HEK293T (cell line): ENCODE data around the gene RBM4B.

Experiments used
- CTCF ChIA-PET: fragments of 350-600 bp; formaldehyde crosslinking; extraction: SDS; loops from one replicate; lab custom pipeline; 2021; ENCODE audit warnings: antibody characterized with exemption, inconsistent platforms; lab: Yijun Ruan, JAX
- POLR2A ChIA-PET: fragments of 350-600 bp; formaldehyde crosslinking; extraction: SDS; loops from one replicate; lab custom pipeline; 2020; ENCODE audit warnings: antibody characterized with exemption, inconsistent platforms; lab: Yijun Ruan, JAX
- DNase-seq: peaks from one replicate; pipeline ENCODE4 v3.0.0; 2012; ENCODE audit warnings: mixed read lengths; ENCODE audit errors: extremely low spot score
- ARNT ChIP-seq: fragments of 450-650 bp; IDR thresholded peaks from 2 replicates; pipeline ENCODE4 v1.6.1; 2017; ENCODE audit warnings: mild to moderate bottlenecking
- BHLHE40 ChIP-seq: fragments of 450-650 bp; IDR thresholded peaks from 2 replicates; pipeline ENCODE4 v1.6.1; 2016; ENCODE audit warnings: mild to moderate bottlenecking, moderate library complexity, borderline replicate concordance
- CTBP1 ChIP-seq: fragments of 450-650 bp; IDR thresholded peaks from 2 replicates; pipeline ENCODE4 v1.6.1; 2016; ENCODE audit warnings: borderline replicate concordance
- ELF4 ChIP-seq: fragments of 450-650 bp; IDR thresholded peaks from 2 replicates; pipeline ENCODE4 v1.6.1; 2017; ENCODE audit warnings: antibody characterized with exemption
- FOXA1 ChIP-seq: fragments of 450-650 bp; IDR thresholded peaks from 2 replicates; pipeline ENCODE4 v1.6.1; 2016; ENCODE audit warnings: mild to moderate bottlenecking
- FOXM1 ChIP-seq: fragments of 450-650 bp; IDR thresholded peaks from 2 replicates; pipeline ENCODE4 v1.6.1; 2017; ENCODE audit warnings: mild to moderate bottlenecking, borderline replicate concordance
- HDGF ChIP-seq: fragments of 450-650 bp; IDR thresholded peaks from 2 replicates; pipeline ENCODE4 v1.6.1; 2017; ENCODE audit warnings: antibody characterized with exemption, borderline replicate concordance
- L3MBTL2 ChIP-seq: fragments of 450-650 bp; conservative IDR thresholded peaks from 2 replicates; pipeline ENCODE4 v1.6.1; 2016; ENCODE audit warnings: mild to moderate bottlenecking
- LEF1 ChIP-seq: fragments of 450-650 bp; IDR thresholded peaks from 2 replicates; pipeline ENCODE4 v1.6.1; 2017; ENCODE audit warnings: mild to moderate bottlenecking, borderline replicate concordance
- NFRKB ChIP-seq: fragments of 450-650 bp; IDR thresholded peaks from 2 replicates; pipeline ENCODE4 v1.6.1; 2016; ENCODE audit warnings: mild to moderate bottlenecking, moderate library complexity
- SP1 ChIP-seq: fragments of 450-650 bp; IDR thresholded peaks from 2 replicates; pipeline ENCODE4 v1.6.1; 2017
- SUZ12 ChIP-seq: fragments of 450-650 bp; IDR thresholded peaks from 2 replicates; pipeline ENCODE4 v1.6.1; 2016; ENCODE audit warnings: mild to moderate bottlenecking
- TARDBP ChIP-seq: fragments of 450-650 bp; IDR thresholded peaks from 2 replicates; pipeline ENCODE4 v1.6.1; 2016
- ZNF384 ChIP-seq: fragments of 450-650 bp; IDR thresholded peaks from 2 replicates; pipeline ENCODE4 v1.6.1; 2016
- TF ChIP-seq, protein P1 (sequence below): fragments of 450-650 bp; IDR thresholded peaks from 2 replicates; pipeline ENCODE4 v1.6.1; 2016

Gene RBM4B

DNA sequence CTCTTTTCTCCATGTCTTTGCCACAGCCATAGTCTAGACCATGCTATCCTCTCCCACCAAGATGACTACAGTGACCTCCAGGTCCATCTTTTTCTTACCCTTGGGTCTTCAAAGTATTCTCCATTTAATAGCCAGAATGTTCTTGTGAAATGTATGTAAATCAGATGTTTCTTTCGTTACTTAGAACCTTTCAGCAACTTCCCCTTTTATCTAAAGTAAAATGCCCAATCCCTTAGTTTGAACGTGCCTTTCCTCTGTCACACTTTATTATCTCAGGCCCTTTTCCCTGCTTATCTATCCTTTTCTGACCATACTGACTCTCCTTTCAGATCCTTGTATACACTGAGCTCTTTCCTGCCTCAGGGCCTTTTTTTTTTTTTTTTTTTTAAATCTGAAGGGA lies 17.9 kb downstream of the RBM4B start:
- CTCF ChIA-PET, result interaction anchor here (0.6 kb wide), 1 partner anchor 32 kb away, joined by 3 read pairs; no protein-coding TSS in a partner anchor
- no peak for DNase-seq
- POLR2A ChIA-PET, result interaction anchor here (0.9 to 1.1 kb wide), 2 partner anchors 17 to 18 kb away, joined by 3 to 4 read pairs; partner anchors contain the start of gene RBM4B
- no peak for TF ChIP-seq NFRKB
- TF ChIP-seq LEF1, result no peak
- TF ChIP-seq, protein P1, sequence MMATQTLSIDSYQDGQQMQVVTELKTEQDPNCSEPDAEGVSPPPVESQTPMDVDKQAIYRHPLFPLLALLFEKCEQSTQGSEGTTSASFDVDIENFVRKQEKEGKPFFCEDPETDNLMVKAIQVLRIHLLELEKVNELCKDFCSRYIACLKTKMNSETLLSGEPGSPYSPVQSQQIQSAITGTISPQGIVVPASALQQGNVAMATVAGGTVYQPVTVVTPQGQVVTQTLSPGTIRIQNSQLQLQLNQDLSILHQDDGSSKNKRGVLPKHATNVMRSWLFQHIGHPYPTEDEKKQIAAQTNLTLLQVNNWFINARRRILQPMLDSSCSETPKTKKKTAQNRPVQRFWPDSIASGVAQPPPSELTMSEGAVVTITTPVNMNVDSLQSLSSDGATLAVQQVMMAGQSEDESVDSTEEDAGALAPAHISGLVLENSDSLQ, result no peak
- no peak for TF ChIP-seq FOXM1
- TF ChIP-seq SP1, result no peak
- no peak for TF ChIP-seq TARDBP
- no peak for TF ChIP-seq L3MBTL2
- no peak for TF ChIP-seq BHLHE40

DNA sequence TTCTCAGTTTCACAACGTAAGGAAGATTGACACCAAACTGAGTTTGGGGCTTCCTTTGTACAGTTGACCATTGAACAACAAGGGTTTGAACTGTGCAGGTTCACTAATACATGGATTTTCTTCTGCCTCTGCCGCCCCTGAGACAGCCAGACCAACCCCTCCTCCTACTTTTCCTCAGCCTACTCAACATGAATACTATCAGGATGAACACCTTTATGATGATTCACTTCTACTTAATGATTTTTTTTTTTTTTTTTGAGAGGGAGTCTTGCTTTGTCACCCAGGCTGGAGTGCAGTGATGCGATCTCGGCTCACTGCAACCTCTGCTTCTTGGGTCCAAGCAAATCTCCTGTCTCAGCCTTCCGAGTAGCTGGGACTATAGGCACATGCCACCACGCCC lies 24.6 kb downstream of the RBM4B start:
- TF ChIP-seq FOXA1 (no peak), TARDBP (no peak), CTBP1 (no peak), LEF1 (no peak), HDGF (no peak), SP1 (no peak), ELF4 (no peak), BHLHE40 (no peak)
- no peak for DNase-seq
- POLR2A ChIA-PET, result interaction anchor here (1.0 to 2.1 kb wide), 2 partner anchors 15 to 37 kb away, joined by 3 to 8 read pairs; partner anchors contain the start of genes RBM14 and RBM4
- CTCF ChIA-PET, result interaction anchor here (0.7 kb wide), 1 partner anchor 13 kb away, joined by 6 read pairs; no protein-coding TSS in a partner anchor

DNA sequence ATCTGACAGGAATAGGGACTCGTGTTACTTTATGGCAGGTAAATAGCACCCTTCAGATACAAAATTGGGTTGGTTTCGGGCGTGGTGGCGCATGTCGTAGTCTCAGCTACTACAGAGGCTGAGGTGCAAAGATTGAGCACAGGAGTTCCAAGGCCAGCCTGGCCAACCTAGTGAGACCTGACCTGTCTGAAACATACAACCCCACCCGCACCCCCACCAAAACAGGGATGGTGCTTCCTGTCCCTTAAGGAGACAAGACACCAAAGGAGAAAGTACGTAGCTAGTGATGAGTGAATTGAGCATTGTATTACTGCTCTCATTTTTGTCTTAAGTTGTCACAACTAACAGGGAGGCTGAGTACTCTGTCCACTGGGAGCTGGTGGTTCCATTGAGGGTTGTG lies 25.0 kb downstream of the RBM4B start:
- no peak for DNase-seq
- POLR2A ChIA-PET, result interaction anchor here (1.0 to 2.1 kb wide), 2 partner anchors 14 to 36 kb away, joined by 3 to 8 read pairs; partner anchors contain the start of genes RBM14 and RBM4
- no peak for TF ChIP-seq CTBP1
- TF ChIP-seq NFRKB, result no peak
- no peak for TF ChIP-seq ZNF384
- no peak for TF ChIP-seq TARDBP
- TF ChIP-seq FOXM1, result no peak
- no peak for TF ChIP-seq ELF4
- no peak for TF ChIP-seq FOXA1
- CTCF ChIA-PET, result no interaction called here

DNA sequence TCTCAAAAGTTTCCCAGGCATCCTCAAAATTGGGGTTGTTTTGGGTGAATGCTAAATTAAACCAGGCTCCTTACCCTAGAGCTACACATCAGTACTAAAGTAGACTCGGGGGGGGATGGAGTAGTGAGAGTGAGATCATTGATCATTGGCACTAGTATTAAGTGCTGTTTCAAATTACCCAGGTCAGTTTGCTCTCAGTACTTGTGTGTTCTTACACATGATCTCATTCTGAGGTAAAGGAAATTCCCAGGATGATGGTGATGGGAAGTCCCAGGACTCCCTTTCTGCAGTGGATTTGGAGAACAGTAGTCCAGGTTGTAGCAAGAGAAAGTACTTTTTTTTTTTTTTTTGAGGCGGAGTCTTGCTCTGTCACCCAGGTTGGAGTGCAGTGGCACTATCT lies 26.7 kb downstream of the RBM4B start:
- DNase-seq, result no peak
- TF ChIP-seq NFRKB (no peak), FOXA1 (no peak), ZNF384 (no peak), LEF1 (no peak), TARDBP (no peak)
- ChIA-PET POLR2A (no interaction called here), CTCF (no interaction called here)

DNA sequence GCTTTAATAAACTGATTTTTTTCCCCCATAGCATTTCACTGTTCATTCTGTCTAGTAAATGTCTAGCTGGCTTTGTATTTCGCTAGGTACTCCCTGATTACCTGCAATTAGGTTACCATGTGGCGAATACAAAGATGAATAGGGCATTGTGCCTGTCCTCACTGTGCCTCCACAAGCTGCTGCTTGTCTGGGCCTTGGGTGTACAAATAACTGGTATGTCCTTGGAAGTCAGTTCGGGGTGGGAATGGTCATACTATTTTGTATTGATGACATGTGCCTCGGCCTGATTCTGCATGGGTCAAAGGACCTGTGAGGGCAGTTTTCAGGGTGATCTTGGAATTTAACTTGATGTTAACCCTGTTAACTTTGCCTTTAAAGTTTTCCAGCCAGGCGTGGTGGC lies 27.8 kb downstream of the RBM4B start:
- CTCF ChIA-PET, result no interaction called here
- TF ChIP-seq NFRKB (no peak), CTBP1 (no peak), TARDBP (no peak), LEF1 (no peak), ARNT (no peak), L3MBTL2 (no peak)
- DNase-seq, result no peak
- POLR2A ChIA-PET, result interaction anchor here (1.5 to 4.8 kb wide), 3 partner anchors 11 to 33 kb away, joined by 5 to 23 read pairs (median 7); partner anchors contain the start of genes RBM14, RBM4 and RBM4B

DNA sequence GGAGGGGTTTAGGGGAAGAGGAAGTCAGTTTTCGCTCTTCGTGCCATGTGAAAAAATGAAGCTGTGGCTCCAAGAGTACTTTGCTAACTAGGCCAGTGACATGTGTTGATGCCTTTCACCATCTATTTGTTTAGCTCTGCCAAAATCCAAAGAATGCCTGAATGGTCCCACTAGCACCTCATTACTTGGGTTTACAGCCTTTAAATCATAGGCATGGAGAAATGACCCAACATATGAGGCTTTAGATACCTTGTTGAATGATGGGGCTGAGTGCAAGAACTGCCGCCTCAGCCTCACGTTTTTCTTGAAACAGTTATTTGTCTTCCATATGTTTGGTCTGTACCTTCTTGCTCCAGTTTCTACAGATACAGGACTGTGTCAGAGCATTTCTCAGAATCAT lies 30.9 kb downstream of the RBM4B start:
- POLR2A ChIA-PET, result interaction anchor here (1.0 to 4.8 kb wide), 3 partner anchors 8 to 32 kb away, joined by 3 to 23 read pairs (median 4); partner anchors contain the start of genes RBM14 and RBM4
- no peak for TF ChIP-seq FOXA1
- no peak for TF ChIP-seq BHLHE40
- no peak for TF ChIP-seq ZNF384
- TF ChIP-seq LEF1, result no peak
- TF ChIP-seq FOXM1, result no peak
- no peak for TF ChIP-seq NFRKB
- no peak for TF ChIP-seq ARNT
- TF ChIP-seq SP1, result no peak
- no peak for TF ChIP-seq CTBP1
- TF ChIP-seq SUZ12, result no peak
- TF ChIP-seq, protein P1, result no peak
- TF ChIP-seq L3MBTL2, result no peak
- CTCF ChIA-PET, result no interaction called here

DNA sequence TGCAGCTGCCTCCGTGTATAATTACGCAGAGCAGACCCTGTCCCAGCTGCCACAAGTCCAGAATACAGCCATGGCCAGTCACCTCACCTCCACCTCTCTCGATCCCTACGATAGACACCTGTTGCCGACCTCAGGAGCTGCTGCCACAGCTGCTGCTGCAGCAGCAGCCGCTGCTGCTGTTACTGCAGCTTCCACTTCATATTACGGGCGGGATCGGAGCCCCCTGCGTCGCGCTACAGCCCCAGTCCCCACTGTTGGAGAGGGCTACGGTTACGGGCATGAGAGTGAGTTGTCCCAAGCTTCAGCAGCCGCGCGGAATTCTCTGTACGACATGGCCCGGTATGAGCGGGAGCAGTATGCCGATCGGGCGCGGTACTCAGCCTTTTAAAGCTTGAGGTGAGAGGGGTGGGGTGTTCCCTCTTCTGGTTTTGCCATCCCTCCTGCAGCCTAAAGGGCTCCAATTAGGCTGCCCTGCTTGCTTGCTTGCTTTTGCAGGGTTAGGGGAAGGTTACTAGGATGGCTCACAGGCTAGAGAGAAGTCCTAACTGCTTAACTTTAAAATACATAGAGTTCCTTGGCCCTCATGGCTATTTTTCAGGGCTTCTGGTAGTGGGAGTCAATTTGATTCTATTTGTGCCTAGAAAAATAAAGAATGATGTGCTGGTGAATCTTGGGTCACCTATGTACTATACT lies 33.8 kb downstream of the RBM4B start:
- no peak for DNase-seq
- POLR2A ChIA-PET, result no interaction called here
- CTCF ChIA-PET, result interaction anchor here (0.6 kb wide), 1 partner anchor 34 kb away, joined by 4 read pairs; the partner anchor contains the start of gene RBM4B
- TF ChIP-seq FOXA1, result no peak
- TF ChIP-seq, protein P1, result no peak
- TF ChIP-seq ELF4, result no peak
- TF ChIP-seq NFRKB, result no peak
- no peak for TF ChIP-seq TARDBP

More for the DNA sequence above, 30.9 kb downstream of the RBM4B start:
- DNase-seq, result no peak
